Measurements from ENCODE around the gene MICU1.
"Not testable (repeated sequence)": the region's sequence is repeated elsewhere in the genome, so short reads cannot be mapped to it uniquely, and the experiment has no call there.

The MICU1 gene, protein sequence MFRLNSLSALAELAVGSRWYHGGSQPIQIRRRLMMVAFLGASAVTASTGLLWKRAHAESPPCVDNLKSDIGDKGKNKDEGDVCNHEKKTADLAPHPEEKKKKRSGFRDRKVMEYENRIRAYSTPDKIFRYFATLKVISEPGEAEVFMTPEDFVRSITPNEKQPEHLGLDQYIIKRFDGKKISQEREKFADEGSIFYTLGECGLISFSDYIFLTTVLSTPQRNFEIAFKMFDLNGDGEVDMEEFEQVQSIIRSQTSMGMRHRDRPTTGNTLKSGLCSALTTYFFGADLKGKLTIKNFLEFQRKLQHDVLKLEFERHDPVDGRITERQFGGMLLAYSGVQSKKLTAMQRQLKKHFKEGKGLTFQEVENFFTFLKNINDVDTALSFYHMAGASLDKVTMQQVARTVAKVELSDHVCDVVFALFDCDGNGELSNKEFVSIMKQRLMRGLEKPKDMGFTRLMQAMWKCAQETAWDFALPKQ

DNA sequence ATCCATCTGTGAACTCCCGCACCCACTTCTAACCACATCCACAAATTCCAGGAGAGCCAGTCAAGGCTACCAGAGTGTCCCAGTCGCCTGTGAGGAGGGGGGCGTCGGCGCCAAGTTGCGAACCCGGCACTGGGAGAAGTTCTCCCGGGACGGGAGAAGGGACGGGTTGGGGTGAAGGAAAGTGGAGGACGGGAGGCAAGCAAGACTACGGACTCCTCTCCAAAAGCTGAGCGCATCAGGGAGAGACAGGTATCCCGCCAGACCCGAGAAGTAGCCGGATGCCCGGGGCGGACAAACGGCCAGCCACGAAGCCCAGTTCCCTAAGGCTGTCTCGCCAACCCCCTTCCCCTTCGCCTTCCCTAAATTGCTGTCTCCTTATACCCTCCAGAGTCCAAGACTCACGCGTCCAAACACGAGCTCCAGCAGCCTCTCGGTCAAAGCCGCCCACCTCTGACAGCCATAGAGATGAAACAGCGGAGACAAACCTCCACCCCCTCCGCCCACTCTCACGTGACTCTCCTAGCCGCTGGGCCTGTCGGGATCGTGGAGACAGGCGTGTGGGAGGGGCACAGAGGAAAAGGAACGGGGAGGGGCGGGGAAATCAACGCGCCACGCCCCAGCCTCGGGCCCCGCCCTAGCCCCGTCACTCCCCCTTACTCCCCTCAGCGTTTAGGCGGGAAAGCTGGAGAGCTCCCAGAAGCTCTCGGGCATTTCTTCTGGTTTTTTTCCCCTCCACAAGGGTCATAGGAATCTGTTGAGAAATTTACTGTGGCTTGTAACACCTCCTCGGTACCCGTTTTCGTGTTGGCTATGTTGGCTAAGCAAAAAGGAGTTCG is at the start of gene MICU1:
Gene MICU1 (minus strand): TSS at position 472 of the 836 bp plus-strand sequence. CDS start 59,286 bp downstream, outside the sequence.
- DNase-seq = peak; percentile 96

- not testable (repeated sequence) for DNase-seq
Observed at GRCh38 chr10:72674174-72674573, 48.3 kb upstream of the MICU1 start.

GRCh38 chr10:72673280-72673679 is 47.4 kb upstream of the MICU1 start:
- DNase-seq = no peak

- DNase-seq = no peak
Observed at GRCh38 chr10:72667207-72667864, 41.5 kb upstream of the MICU1 start.

DNA sequence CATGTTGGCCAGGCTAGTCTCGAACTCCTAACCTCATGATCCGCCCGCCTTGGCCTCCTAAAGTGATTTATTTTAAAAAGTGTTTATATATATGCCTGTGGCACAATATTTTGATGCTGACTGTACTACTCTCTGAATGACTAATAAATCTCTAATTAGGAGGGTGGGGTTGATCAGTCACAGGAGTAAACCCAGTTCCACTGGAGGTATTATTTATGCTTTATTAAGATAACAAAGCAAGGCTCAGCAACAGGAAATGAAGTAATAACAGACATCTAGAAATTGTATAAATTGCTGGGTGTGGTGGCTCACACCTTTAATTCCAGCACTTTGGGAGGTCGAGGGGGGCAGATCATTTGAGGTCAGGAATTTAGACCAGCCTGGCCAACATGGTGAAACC is 40.0 kb upstream of the MICU1 start:
- no peak for DNase-seq

- DNase-seq = no peak
Observed at GRCh38 chr10:72663971-72664370, 38.1 kb upstream of the MICU1 start.

GRCh38 chr10:72661431-72661830 is 35.6 kb upstream of the MICU1 start:
- DNase-seq = no peak

GRCh38 chr10:72660220-72660619 is 34.3 kb upstream of the MICU1 start:
- no peak for DNase-seq

DNA sequence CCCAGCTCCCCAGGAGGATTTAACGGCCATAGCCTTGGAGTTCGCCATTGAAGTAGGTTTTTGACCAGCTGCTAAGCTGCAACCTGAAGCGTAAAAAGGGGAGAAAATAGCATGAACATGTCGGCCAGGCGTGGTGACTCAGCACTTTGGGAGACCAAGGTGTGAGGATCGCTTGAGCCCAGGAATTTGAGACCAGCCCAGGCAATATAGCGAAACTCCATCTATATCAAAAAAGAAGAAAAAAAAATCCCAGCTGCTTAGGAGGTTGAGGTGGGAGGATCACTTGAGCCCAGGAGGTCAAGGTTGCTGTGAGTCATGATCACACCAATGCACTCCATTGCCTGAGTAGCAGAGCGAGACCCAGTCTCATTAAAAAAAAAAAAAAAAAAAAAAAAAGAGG is 33.8 kb upstream of the MICU1 start:
- DNase-seq = no peak

GRCh38 chr10:72658696-72659400 is 33.0 kb upstream of the MICU1 start:
- no peak for DNase-seq

GRCh38 chr10:72654720-72655119 is 28.8 kb upstream of the MICU1 start:
- no peak for DNase-seq

DNA sequence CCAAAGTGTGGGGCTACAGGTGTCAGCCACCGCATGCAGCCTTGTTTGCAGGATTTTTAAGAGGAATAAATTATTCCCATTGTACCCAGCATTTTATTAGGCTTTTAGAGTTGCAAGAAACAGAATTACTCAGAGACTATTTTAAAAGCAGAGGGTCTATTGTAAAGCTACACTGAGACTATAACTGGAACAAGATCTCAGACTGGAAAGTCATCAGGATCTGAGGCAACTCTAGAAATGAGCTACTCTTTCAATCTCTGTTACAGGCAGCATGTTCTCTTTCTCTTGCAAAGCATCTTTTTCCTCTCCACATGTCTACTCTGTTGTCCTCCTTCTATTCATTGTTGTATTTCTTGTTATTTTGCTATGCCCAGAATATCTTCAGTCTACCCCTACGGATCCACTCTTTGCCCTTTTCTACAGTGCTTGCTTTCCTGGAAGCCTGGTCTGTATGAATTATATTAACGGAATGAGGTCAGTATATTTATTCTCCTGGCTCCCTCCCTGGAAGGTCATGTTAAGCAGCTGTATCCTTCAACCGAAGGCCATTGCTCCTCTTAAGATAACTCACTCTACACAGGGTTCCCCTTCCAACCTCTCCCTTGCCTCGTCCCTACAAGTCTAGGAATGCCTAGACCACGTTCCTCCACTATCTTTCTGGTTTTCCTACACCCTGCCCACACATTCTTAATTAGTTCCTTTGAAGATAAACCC is 27.7 kb upstream of the MICU1 start:
- no peak for DNase-seq

DNA sequence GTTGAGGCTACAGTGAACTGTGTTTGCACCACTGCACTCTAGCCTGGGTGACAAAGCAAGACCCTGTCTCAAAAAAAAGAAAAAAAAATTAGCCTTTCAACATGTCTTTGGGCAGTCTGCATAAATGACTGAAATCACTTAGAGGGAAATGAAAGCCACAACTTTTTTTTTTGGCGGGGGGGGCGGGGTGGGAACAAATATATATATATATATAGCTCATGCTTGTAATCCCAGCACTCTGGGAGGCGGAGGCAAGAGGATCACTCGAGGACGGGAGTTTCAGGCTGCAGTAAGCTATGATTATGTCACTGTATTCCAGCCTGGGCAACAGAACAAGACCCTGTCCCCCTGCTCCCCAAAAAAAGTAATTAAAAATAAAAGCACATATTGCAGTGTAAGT is 23.4 kb upstream of the MICU1 start:
- no peak for DNase-seq

DNA sequence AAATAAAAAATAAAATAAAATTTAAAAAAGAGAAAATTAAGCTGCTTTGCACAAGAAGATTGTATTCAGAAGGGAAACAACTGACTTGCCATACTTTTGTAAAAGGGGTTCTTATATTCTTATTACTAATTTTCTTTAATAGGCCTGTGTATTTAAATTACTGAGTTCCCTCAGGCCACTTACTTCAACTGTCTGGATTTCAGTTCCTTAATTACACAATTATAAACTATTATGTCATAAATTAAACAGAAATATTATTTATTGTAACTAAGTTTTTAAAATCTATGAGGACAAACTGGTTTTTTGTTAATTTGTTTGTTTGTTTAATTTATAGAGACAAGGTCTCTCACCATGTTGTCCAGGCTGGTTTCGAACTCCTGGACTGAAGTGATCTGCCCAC is 22.4 kb upstream of the MICU1 start:
- no peak for DNase-seq

- not testable (repeated sequence) for DNase-seq
Observed at GRCh38 chr10:72646971-72647370, 21.1 kb upstream of the MICU1 start.

- DNase-seq = no peak
Observed at GRCh38 chr10:72645263-72645858, 19.5 kb upstream of the MICU1 start.

DNA sequence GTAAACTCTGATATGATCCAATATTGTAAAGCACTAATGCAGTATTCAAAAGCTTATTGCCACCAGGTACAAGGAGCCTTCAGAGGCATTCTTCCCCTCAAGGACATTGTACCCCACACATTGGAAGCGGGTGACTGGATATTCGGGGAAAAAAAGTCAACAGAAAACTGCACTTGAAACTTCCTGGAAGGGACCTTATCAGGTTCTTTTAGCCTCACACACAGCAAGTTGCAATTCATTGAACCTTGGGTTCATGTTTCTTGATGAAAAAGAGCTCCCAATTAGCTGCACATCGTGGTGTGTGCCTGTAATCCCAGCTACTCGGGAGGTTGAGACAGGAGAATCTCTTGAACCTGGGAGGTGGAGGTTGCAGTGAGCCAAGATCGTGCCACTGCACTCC is 16.4 kb upstream of the MICU1 start:
- DNase-seq = no peak

DNA sequence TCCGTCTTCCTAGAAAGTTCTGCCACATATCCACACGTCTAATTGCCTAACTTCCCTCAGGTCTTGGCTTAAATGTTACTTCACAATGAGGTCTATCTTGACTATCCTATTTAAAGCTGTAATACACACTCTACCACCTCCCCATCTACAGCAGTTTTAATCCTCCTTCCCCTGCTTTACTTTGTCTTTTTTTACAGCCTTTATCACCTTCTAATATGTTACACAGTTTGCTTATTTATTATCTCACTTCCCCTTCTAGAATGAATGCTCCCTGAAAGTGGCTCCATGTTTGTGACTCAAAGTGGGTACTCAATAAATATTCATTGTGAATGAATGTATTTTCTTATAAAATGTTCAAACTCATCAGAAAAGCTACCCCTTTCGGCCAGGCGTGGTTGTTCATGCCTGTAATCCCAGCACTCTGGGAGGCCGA is 13.6 kb upstream of the MICU1 start:
- DNase-seq = no peak

- no peak for DNase-seq
Observed at GRCh38 chr10:72638586-72639440, 12.9 kb upstream of the MICU1 start.

GRCh38 chr10:72637398-72637857 is 11.5 kb upstream of the MICU1 start:
- DNase-seq = peak; percentile 57
